Muscle of leg (tissue), 11 donors: ENCODE results near the gene KLHL21. TPM values are rescaled to one million over a fixed set of nuclear protein-coding genes. Genes with fewer than 3 reads are reported as not detected.

ENCODE experiments used
- DNase-seq: peaks from one replicate; pipeline ENCODE4 v3.0.0; 2013
- H3K27ac ChIP-seq: one replicate; pipeline ENCODE4 v1.5.1; 2013; ENCODE audit warnings: mild to moderate bottlenecking, low read length, control low read depth
- H3K27me3 ChIP-seq: one replicate; pipeline ENCODE4 v1.6.1; 2013; ENCODE audit warnings: low read length; ENCODE audit not compliant: control insufficient read depth, insufficient read depth
- H3K36me3 ChIP-seq: one replicate; pipeline ENCODE4 v1.6.1; 2013; ENCODE audit warnings: low read length; ENCODE audit not compliant: control insufficient read depth, insufficient read depth
- H3K4me1 ChIP-seq: one replicate; pipeline ENCODE4 v1.6.1; 2013; ENCODE audit warnings: low read length; ENCODE audit not compliant: control insufficient read depth, insufficient read depth
- H3K4me3 ChIP-seq: one replicate; pipeline ENCODE4 v1.5.1; 2013; ENCODE audit warnings: low read length, control low read depth
- H3K9me3 ChIP-seq: replicated peaks from 2 replicates; pipeline ENCODE4 v1.6.1; 2013; ENCODE audit warnings: low read depth, low read length; ENCODE audit not compliant: control insufficient read depth
- WGBS: methylation state at CpG from one replicate; pipeline ENCODE4 v1.1.5; 2013; ENCODE audit warnings: missing lambda C conversion rate; ENCODE audit not compliant: insufficient coverage; 5-methylcytosine and 5-hydroxymethylcytosine counted together
- polyA plus RNA-seq, 8 donors: library from polyadenylated mRNA; unstranded; fragments of 120-200 nt; gene quantifications; one replicate each; pipeline versions ENCODE4 v1.2.1 to v1.2.3, GENCODE V29; 2013; ENCODE audit warnings: inconsistent platforms in 1 of 8, low replicate concordance in 1 of 8; ENCODE audit not compliant: insufficient read length in 8 of 8, insufficient read depth in 1 of 8
- total RNA-seq: library from RNA; stranded (reverse); fragments of 120-200 nt; gene quantifications from one replicate; pipeline ENCODE4 v1.2.4, GENCODE V29; 2013

The KLHL21 gene
- total and polyA plus RNA-seq, 9 donors, result 27.7 to 49.3 (median 38.1) TPM

GRCh38 chr1:6547301-6547700 lies 55.4 kb downstream of the KLHL21 start:
- Histone ChIP-seq H3K9me3 (no peaks in the 10 kb centered on the region), H3K27me3 (no peaks in the 10 kb centered on the region), H3K27ac (no peak overlapping the region), H3K4me1 (no peaks in the 10 kb centered on the region), H3K36me3 (peaks cover 49% of the 10 kb centered on the region), H3K4me3 (no peak overlapping the region)
- DNase-seq, result no peak
- 60% methylated on average over 3 of the region's 4 CpGs for WGBS

- peak; percentile 10 for DNase-seq
- Histone ChIP-seq H3K27me3 (no peaks in the 10 kb centered on the region), H3K4me3 (no peak overlapping the region), H3K9me3 (no peaks in the 10 kb centered on the region), H3K4me1 (no peaks in the 10 kb centered on the region), H3K36me3 (peaks cover 49% of the 10 kb centered on the region), H3K27ac (no peak overlapping the region)
- 78% methylated on average over 5 of the region's 5 CpGs for WGBS
These were observed 56.3 kb downstream of the KLHL21 start for GRCh38 chr1:6546326-6546725.

- H3K36me3 ChIP-seq, result peaks cover 45% of the 10 kb centered on the region
- H3K9me3 ChIP-seq, result no peaks in the 10 kb centered on the region
- no peaks in the 10 kb centered on the region for H3K27me3 ChIP-seq
- no peaks in the 10 kb centered on the region for H3K4me1 ChIP-seq
- WGBS, result 76% methylated on average over 4 of the region's 10 CpGs
- DNase-seq, result no peak
- no peak overlapping the region for H3K4me3 ChIP-seq
- no peak overlapping the region for H3K27ac ChIP-seq
These were observed 57.2 kb downstream of the KLHL21 start for GRCh38 chr1:6545276-6546112.

- no peaks in the 10 kb centered on the region for H3K4me1 ChIP-seq
- WGBS, result no CpG with 5 or more reads among the region's 3 CpGs
These were observed 57.8 kb downstream of the KLHL21 start for GRCh38 chr1:6544831-6545230.

More at GRCh38 chr1:6544831-6545230, 57.8 kb downstream of the KLHL21 start:
- Histone ChIP-seq H3K4me3 (no peak overlapping the region), H3K36me3 (peaks cover 42% of the 10 kb centered on the region), H3K27ac (no peak overlapping the region), H3K9me3 (no peaks in the 10 kb centered on the region), H3K27me3 (no peaks in the 10 kb centered on the region)
- DNase-seq, result no peak

Other genes starting within 250 kb of the KLHL21 start
- 7.5 TPM for gene ACOT7, start 209.1 kb downstream of the KLHL21 start, total RNA-seq
- gene ACOT7, start 209.1 kb downstream of the KLHL21 start, polyA plus RNA-seq, result 10 to 100 TPM; 17.2 to 24.0 (median 20.6) TPM
- gene HES2, start 182.9 kb downstream of the KLHL21 start, total RNA-seq, result not detected
- gene HES2, start 182.9 kb downstream of the KLHL21 start, polyA plus RNA-seq, result under 1 TPM in 5 of 8 donors, not detected in 3; 0.06 to 0.62 (median 0.10) TPM
- 0.22 TPM for gene ESPN, start 178.1 kb downstream of the KLHL21 start, total RNA-seq
- gene ESPN, start 178.1 kb downstream of the KLHL21 start, polyA plus RNA-seq, result 10 to 100 TPM in 1 of 8 donors, 1 to 10 TPM in 7; 1.2 to 14.3 (median 2.0) TPM
- gene TNFRSF25, start 136.7 kb downstream of the KLHL21 start, total RNA-seq, result 10.3 TPM
- gene TNFRSF25, start 136.7 kb downstream of the KLHL21 start, polyA plus RNA-seq, result 10 to 100 TPM in 5 of 8 donors, 1 to 10 TPM in 3; 5.3 to 18.3 (median 11.3) TPM
- gene PLEKHG5, start 111.2 kb downstream of the KLHL21 start, total RNA-seq, result 12.1 TPM
- gene PLEKHG5, start 111.2 kb downstream of the KLHL21 start, polyA plus RNA-seq, result 10 to 100 TPM in 5 of 8 donors, 1 to 10 TPM in 3; 7.6 to 14.5 (median 11.6) TPM
- gene NOL9, start 48.4 kb downstream of the KLHL21 start, total RNA-seq, result 16.6 TPM
- 10 to 100 TPM in 7 of 8 donors, 1 to 10 TPM in 1; 10.0 to 19.1 (median 12.9) TPM for gene NOL9, start 48.4 kb downstream of the KLHL21 start, polyA plus RNA-seq
- gene TAS1R1, start 47.6 kb downstream of the KLHL21 start, total RNA-seq, result 2.7 TPM
- gene TAS1R1, start 47.6 kb downstream of the KLHL21 start, polyA plus RNA-seq, result 1 to 10 TPM; 3.2 to 9.7 (median 6.3) TPM
- gene ZBTB48, start 22.9 kb downstream of the KLHL21 start, total RNA-seq, result 21.2 TPM
- gene ZBTB48, start 22.9 kb downstream of the KLHL21 start, polyA plus RNA-seq, result 10 to 100 TPM; 14.5 to 26.5 (median 19.7) TPM
- gene PHF13, start 10.9 kb upstream of the KLHL21 start, total RNA-seq, result 11.6 TPM
- gene PHF13, start 10.9 kb upstream of the KLHL21 start, polyA plus RNA-seq, result 10 to 100 TPM; 18.9 to 24.2 (median 22.1) TPM
- 27.1 TPM for gene THAP3, start 22.0 kb upstream of the KLHL21 start, total RNA-seq
- 10 to 100 TPM; 16.7 to 22.0 (median 18.0) TPM for gene THAP3, start 22.0 kb upstream of the KLHL21 start, polyA plus RNA-seq
- 26.9 TPM for gene DNAJC11, start 98.9 kb upstream of the KLHL21 start, total RNA-seq
- gene DNAJC11, start 98.9 kb upstream of the KLHL21 start, polyA plus RNA-seq, result 10 to 100 TPM; 29.5 to 41.0 (median 34.8) TPM
- gene CAMTA1, start 182.6 kb upstream of the KLHL21 start, total RNA-seq, result 36.4 TPM
- 10 to 100 TPM; 37.1 to 56.4 (median 47.8) TPM for gene CAMTA1, start 182.6 kb upstream of the KLHL21 start, polyA plus RNA-seq